H9 (cell line): ENCODE results near the gene ADAMTS8. TPM values are rescaled to one million over a fixed set of nuclear protein-coding genes. Genes with fewer than 3 reads are reported as not detected.

Experiments used
- DNase-seq: peaks from one replicate; pipeline ENCODE4 v3.0.0-alpha.2; 2017
- H2AFZ ChIP-seq: one replicate; pipeline ENCODE4 v1.6.1; 2013; ENCODE audit warnings: mild to moderate bottlenecking, low read length, control low read depth, moderate library complexity
- H2AK5ac ChIP-seq: 2 replicates; pipeline ENCODE4 v1.6.1; 2013; ENCODE audit warnings: low read length, control low read depth, mixed read lengths; ENCODE audit not compliant: insufficient read length
- H2BK120ac ChIP-seq: one replicate; pipeline ENCODE4 v1.6.1; 2013; ENCODE audit warnings: low read depth, mild to moderate bottlenecking, low read length, control low read depth, inconsistent platforms; ENCODE audit not compliant: poor library complexity, severe bottlenecking
- H2BK12ac ChIP-seq: 2 replicates; pipeline ENCODE4 v1.6.1; 2013; ENCODE audit warnings: low read length, control low read depth, mixed read lengths, low read depth; ENCODE audit not compliant: insufficient read length
- H2BK15ac ChIP-seq: 2 replicates; pipeline ENCODE4 v1.6.1; 2013; ENCODE audit warnings: low read depth, low read length, control low read depth
- H2BK20ac ChIP-seq: one replicate; pipeline ENCODE4 v1.6.1; 2013; ENCODE audit warnings: low read depth, mild to moderate bottlenecking, low read length, control low read depth, inconsistent platforms; ENCODE audit not compliant: poor library complexity, severe bottlenecking
- H2BK5ac ChIP-seq: 2 replicates; pipeline ENCODE4 v1.6.1; 2013; ENCODE audit warnings: low read length, control low read depth, mixed read lengths; ENCODE audit not compliant: insufficient read length
- H3K14ac ChIP-seq: 2 replicates; pipeline ENCODE4 v1.6.1; 2013; ENCODE audit warnings: low read length, control low read depth; ENCODE audit not compliant: insufficient read depth
- H3K18ac ChIP-seq: 2 replicates; pipeline ENCODE4 v1.6.1; 2013; ENCODE audit warnings: low read depth, mild to moderate bottlenecking, mixed read lengths, low read length, control low read depth; ENCODE audit not compliant: insufficient read length
- H3K23ac ChIP-seq: 2 replicates; pipeline ENCODE4 v1.6.1; 2013; ENCODE audit warnings: low read length, control low read depth, mixed read lengths, low read depth; ENCODE audit not compliant: insufficient read length
- H3K23me2 ChIP-seq: 2 replicates; pipeline ENCODE4 v1.6.1; 2013; ENCODE audit warnings: low read depth, mild to moderate bottlenecking, mixed read lengths, low read length, control low read depth; ENCODE audit not compliant: insufficient read length, poor library complexity, severe bottlenecking
- H3K27ac ChIP-seq: 2 replicates; pipeline ENCODE4 v1.5.1; 2013; ENCODE audit warnings: low read length, control low read depth, mixed read lengths, low read depth; ENCODE audit not compliant: insufficient read length
- H3K27me3 ChIP-seq: 2 replicates; pipeline ENCODE4 v1.6.1; 2013; ENCODE audit warnings: low read length, control low read depth, inconsistent platforms; ENCODE audit not compliant: insufficient read depth
- H3K4ac ChIP-seq: 2 replicates; pipeline ENCODE4 v1.6.1; 2013; ENCODE audit warnings: low read depth, mild to moderate bottlenecking, control low read depth, inconsistent platforms, low read length, moderate library complexity
- H3K4me1 ChIP-seq: 2 replicates; pipeline ENCODE4 v1.6.1; 2013; ENCODE audit warnings: low read length, control low read depth, inconsistent platforms; ENCODE audit not compliant: insufficient read depth
- H3K4me2 ChIP-seq: 2 replicates; pipeline ENCODE4 v1.6.1; 2013; ENCODE audit warnings: low read length, control low read depth, mixed read lengths; ENCODE audit not compliant: insufficient read length, insufficient read depth
- H3K56ac ChIP-seq: 2 replicates; pipeline ENCODE4 v1.6.1; 2013; ENCODE audit warnings: low read depth, mild to moderate bottlenecking, mixed read lengths, low read length, control low read depth; ENCODE audit not compliant: insufficient read length
- H3K79me1 ChIP-seq: 2 replicates; pipeline ENCODE4 v1.6.1; 2013; ENCODE audit warnings: low read depth, mild to moderate bottlenecking, moderate library complexity, low read length, control low read depth, inconsistent platforms; ENCODE audit not compliant: insufficient read depth, poor library complexity, severe bottlenecking
- H3K79me2 ChIP-seq: 2 replicates; pipeline ENCODE4 v1.6.1; 2013; ENCODE audit warnings: low read length, control low read depth, inconsistent platforms; ENCODE audit not compliant: insufficient read depth
- H3K9ac ChIP-seq: 2 replicates; pipeline ENCODE4 v1.6.1; 2013; ENCODE audit warnings: low read length, control low read depth, mixed read lengths; ENCODE audit not compliant: insufficient read length; ENCODE audit errors: extremely low read depth
- H3K9me3 ChIP-seq: one replicate; pipeline ENCODE4 v1.6.1; 2013; ENCODE audit warnings: low read depth, low read length, inconsistent platforms; ENCODE audit not compliant: control insufficient read depth
- H3T11ph ChIP-seq: one replicate; pipeline ENCODE4 v1.6.1; 2013; ENCODE audit warnings: mild to moderate bottlenecking, low read length, control low read depth, inconsistent platforms
- H4K20me1 ChIP-seq: one replicate; pipeline ENCODE4 v1.6.1; 2013; ENCODE audit not compliant: control insufficient read depth, insufficient read length, insufficient read depth
- H4K5ac ChIP-seq: 2 replicates; pipeline ENCODE4 v1.6.1; 2013; ENCODE audit warnings: low read depth, mild to moderate bottlenecking, mixed read lengths, low read length, control low read depth; ENCODE audit not compliant: insufficient read length
- H4K8ac ChIP-seq: replicated peaks from 2 replicates; pipeline ENCODE4 v1.6.1; 2013; ENCODE audit warnings: low read length, control low read depth, mixed read lengths, low read depth; ENCODE audit not compliant: insufficient read length
- H4K91ac ChIP-seq: 2 replicates; pipeline ENCODE4 v1.6.1; 2013; ENCODE audit warnings: low read depth, mild to moderate bottlenecking, moderate library complexity, mixed read lengths, low read length, control low read depth; ENCODE audit not compliant: insufficient read length
- H3K27ac Mint-ChIP-seq, 3 experiments: 2 replicates in 2 of 3; 3 replicates in 1 of 3; pipeline ENCODE4 v1.8.0; 2020 to 2021; ENCODE audit warnings: mixed read lengths in 3 of 3, mild to moderate bottlenecking in 1 of 3, moderate library complexity in 1 of 3
- H3K27me3 Mint-ChIP-seq: 2 replicates; pipeline ENCODE4 v1.8.0; 2021; ENCODE audit warnings: low read depth, mild to moderate bottlenecking, moderate library complexity, mixed read lengths
- H3K36me3 Mint-ChIP-seq, 3 experiments: 2 replicates in 2 of 3; 3 replicates in 1 of 3; pipeline ENCODE4 v1.8.0; 2020 to 2021; ENCODE audit warnings: low read depth in 3 of 3, mixed read lengths in 3 of 3; ENCODE audit not compliant: insufficient read depth in 1 of 3
- H3K4me1 Mint-ChIP-seq, 2 experiments: 2 replicates each; pipeline ENCODE4 v1.8.0; 2020; ENCODE audit warnings: mixed read lengths in 2 of 2
- H3K4me3 Mint-ChIP-seq, 2 experiments: 2 replicates in 1 of 2; 3 replicates in 1 of 2; pipeline ENCODE4 v1.8.0; 2020 to 2021; ENCODE audit warnings: mild to moderate bottlenecking in 2 of 2, mixed read lengths in 2 of 2, moderate library complexity in 1 of 2
- H3K9me3 Mint-ChIP-seq, 2 experiments: 2 replicates in 1 of 2; 3 replicates in 1 of 2; pipeline ENCODE4 v1.8.0; 2020; ENCODE audit warnings: mild to moderate bottlenecking in 2 of 2, mixed read lengths in 2 of 2, moderate library complexity in 1 of 2
- WGBS: extraction: QIAGEN DNeasy Blood & Tissue Kit; methylation state at CpG from one replicate; pipeline ENCODE4 v1.1.7; 2013; ENCODE audit warnings: missing lambda C conversion rate, low lambda C conversion rate, mixed read lengths; ENCODE audit not compliant: insufficient read length; ENCODE audit errors: extremely low coverage; 5-methylcytosine and 5-hydroxymethylcytosine counted together
- total RNA-seq: library from RNA; stranded (reverse); gene quantifications from 2 replicates; pipeline ENCODE4 v1.2.1, GENCODE V29; 2021
- TF ChIP-seq, protein P1 (sequence below): fragments of 200-600 bp; sonication (generic); conservative IDR thresholded peaks from 3 replicates; pipeline ENCODE4 v1.8.0; 2021; ENCODE audit warnings: antibody characterized with exemption, mild to moderate bottlenecking

The ADAMTS8 gene
- total RNA-seq, 1 experiment from 2014 or later = 5.0 TPM

DNA sequence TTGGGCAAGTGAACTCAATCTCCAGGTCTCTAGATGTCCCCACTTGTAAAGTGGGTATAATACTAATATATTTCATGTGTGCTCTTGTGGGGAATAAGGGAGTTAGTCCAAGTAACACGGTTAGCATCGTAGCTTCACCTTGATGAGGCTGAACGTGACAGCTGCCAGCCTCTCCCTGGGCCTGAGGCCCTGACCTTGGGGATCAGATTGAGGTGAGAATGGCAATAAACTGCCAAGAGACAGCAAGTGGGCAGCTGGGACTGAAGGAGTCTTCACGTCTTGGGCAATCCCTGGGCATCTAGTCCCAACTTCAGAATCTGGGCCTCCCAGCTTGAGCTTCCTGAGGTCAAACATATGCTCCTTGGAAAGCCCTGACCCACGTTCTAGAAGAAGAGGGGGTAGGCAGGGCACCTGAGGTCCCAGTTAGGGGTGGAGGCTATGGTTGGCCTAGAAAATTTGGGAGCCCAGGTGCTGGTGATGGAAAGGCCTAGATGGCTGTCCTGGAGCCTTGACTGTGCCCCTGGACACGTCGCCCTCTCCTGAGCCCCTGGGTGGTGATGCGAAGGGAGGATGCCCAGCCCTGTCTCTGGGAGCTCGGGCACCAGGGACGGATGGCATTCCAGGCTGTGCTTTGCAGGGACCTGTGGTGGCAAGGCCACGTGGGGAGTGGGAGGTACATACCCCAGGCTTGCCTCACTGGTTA is 43.5 kb upstream of the ADAMTS8 start:
- H3K27me3 ChIP-seq = no peaks in the 10 kb centered on the region
- no peak overlapping the region for H3K4ac ChIP-seq
- WGBS = no CpG with 5 or more reads among the region's 11 CpGs
- no peaks in the 10 kb centered on the region for H3K79me1 ChIP-seq
- H3K18ac ChIP-seq = no peak overlapping the region
- H4K91ac ChIP-seq = no peak overlapping the region
- Mint-ChIP-seq H3K36me3 (no peaks in the 10 kb centered on the region; a peak in 1 of 7 replicates), H3K27me3 (no peaks in the 10 kb centered on the region), H3K4me3 (no peak overlapping the region), H3K4me1 (peaks cover 3 to 4% of the 10 kb centered on the region in 2 experiments; a peak in 2 of 4 replicates), H3K9me3 (no peaks in the 10 kb centered on the region), H3K27ac (no peak overlapping the region)
- H3K9ac ChIP-seq = no peak overlapping the region
- H3K4me2 ChIP-seq = no peak overlapping the region
- H3K23ac ChIP-seq = no peak overlapping the region
- no peak overlapping the region for H3K56ac ChIP-seq
- H3K27ac ChIP-seq = no peak overlapping the region
- no peak overlapping the region for H2BK20ac ChIP-seq
- DNase-seq = no peak
- no peak overlapping the region for H4K8ac ChIP-seq
- H3T11ph ChIP-seq = no peak overlapping the region
- no peak overlapping the region for H2BK15ac ChIP-seq
- H2AFZ ChIP-seq = no peak overlapping the region
- no peaks in the 10 kb centered on the region for H3K4me1 ChIP-seq
- H4K5ac ChIP-seq = no peak overlapping the region
- no peaks in the 10 kb centered on the region for H3K23me2 ChIP-seq
- TF ChIP-seq, protein P1, sequence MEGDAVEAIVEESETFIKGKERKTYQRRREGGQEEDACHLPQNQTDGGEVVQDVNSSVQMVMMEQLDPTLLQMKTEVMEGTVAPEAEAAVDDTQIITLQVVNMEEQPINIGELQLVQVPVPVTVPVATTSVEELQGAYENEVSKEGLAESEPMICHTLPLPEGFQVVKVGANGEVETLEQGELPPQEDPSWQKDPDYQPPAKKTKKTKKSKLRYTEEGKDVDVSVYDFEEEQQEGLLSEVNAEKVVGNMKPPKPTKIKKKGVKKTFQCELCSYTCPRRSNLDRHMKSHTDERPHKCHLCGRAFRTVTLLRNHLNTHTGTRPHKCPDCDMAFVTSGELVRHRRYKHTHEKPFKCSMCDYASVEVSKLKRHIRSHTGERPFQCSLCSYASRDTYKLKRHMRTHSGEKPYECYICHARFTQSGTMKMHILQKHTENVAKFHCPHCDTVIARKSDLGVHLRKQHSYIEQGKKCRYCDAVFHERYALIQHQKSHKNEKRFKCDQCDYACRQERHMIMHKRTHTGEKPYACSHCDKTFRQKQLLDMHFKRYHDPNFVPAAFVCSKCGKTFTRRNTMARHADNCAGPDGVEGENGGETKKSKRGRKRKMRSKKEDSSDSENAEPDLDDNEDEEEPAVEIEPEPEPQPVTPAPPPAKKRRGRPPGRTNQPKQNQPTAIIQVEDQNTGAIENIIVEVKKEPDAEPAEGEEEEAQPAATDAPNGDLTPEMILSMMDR = no peak
- H3K9me3 ChIP-seq = no peaks in the 10 kb centered on the region
- H2BK5ac ChIP-seq = no peak overlapping the region
- H3K79me2 ChIP-seq = no peaks in the 10 kb centered on the region
- H2BK12ac ChIP-seq = no peak overlapping the region
- H2BK120ac ChIP-seq = no peak overlapping the region
- no peaks in the 10 kb centered on the region for H4K20me1 ChIP-seq
- no peak overlapping the region for H2AK5ac ChIP-seq
- H3K14ac ChIP-seq = no peak overlapping the region
